H1 (cell line): Measurements from ENCODE around the gene ZBTB18. TPM values are rescaled to one million over a fixed set of nuclear protein-coding genes. Genes with fewer than 3 reads are reported as not detected.

Experiments used
- CTCF ChIA-PET: fragments of 300-600 bp; sonication (Branson Sonifier 250); formaldehyde crosslinking; loops from one replicate; lab custom pipeline; 2021; ENCODE audit not compliant: partially characterized antibody; lab: Charles Lee
- POLR2A ChIA-PET: fragments of 300-600 bp; sonication (Branson Sonifier 250); formaldehyde crosslinking; loops from one replicate; lab custom pipeline; 2021; ENCODE audit warnings: inconsistent platforms; ENCODE audit not compliant: partially characterized antibody; lab: Charles Lee
- DNase-seq, 2 experiments: peaks; one replicate each; pipeline versions ENCODE4 v3.0.0 to v3.0.0-alpha.2; 2010 to 2022; ENCODE audit warnings: low spot score in 2 of 2, low read depth in 1 of 2, mixed read lengths in 1 of 2
- FAIRE-seq: peaks from 2 replicates; lab custom pipeline; 2011; peaks lifted over from hg19 to GRCh38; lab: Jason Lieb, UNC
- H2AFZ ChIP-seq: 2 replicates; pipeline ENCODE4 v1.8.1; 2012; ENCODE audit warnings: low read length, inconsistent platforms
- H2AK5ac ChIP-seq: 2 replicates; pipeline ENCODE4 v1.6.1; 2013; ENCODE audit warnings: low read depth, low read length
- H2BK120ac ChIP-seq: replicated peaks from 2 replicates; pipeline ENCODE3; 2013; ENCODE audit warnings: low read depth, low read length, inconsistent platforms
- H2BK12ac ChIP-seq: 2 replicates; pipeline ENCODE4 v1.6.1; 2013; ENCODE audit warnings: low read depth, low read length
- H2BK15ac ChIP-seq: 2 replicates; pipeline ENCODE4 v1.6.1; 2013; ENCODE audit warnings: low read length
- H2BK20ac ChIP-seq: 2 replicates; pipeline ENCODE4 v1.6.1; 2013; ENCODE audit warnings: low read length
- H2BK5ac ChIP-seq: 2 replicates; pipeline ENCODE4 v1.6.1; 2013; ENCODE audit warnings: low read depth, low read length
- H3K14ac ChIP-seq: 2 replicates; pipeline ENCODE4 v1.6.1; 2013; ENCODE audit warnings: inconsistent platforms; ENCODE audit not compliant: insufficient read length
- H3K18ac ChIP-seq: 2 replicates; pipeline ENCODE4 v1.6.1; 2013; ENCODE audit warnings: low read length; ENCODE audit errors: extremely low read depth
- H3K23ac ChIP-seq: 2 replicates; pipeline ENCODE4 v1.6.1; 2013; ENCODE audit warnings: inconsistent platforms; ENCODE audit not compliant: insufficient read length
- H3K23me2 ChIP-seq: 2 replicates; pipeline ENCODE4 v1.6.1; 2013; ENCODE audit warnings: low read depth, low read length
- H3K27ac ChIP-seq: 2 replicates; pipeline ENCODE4 v1.6.1; 2011; ENCODE audit warnings: low read depth, low read length, inconsistent platforms
- H3K27me3 ChIP-seq, 4 experiments: replicated peaks in 1 of 4; 1 replicate in 1 of 4; 2 replicates in 3 of 4; pipeline versions ENCODE4 v1.6.1 to v1.8.1; 2011 to 2013; ENCODE audit warnings: low read length in 3 of 4, mild to moderate bottlenecking in 3 of 4, inconsistent platforms in 2 of 4, mixed read lengths in 2 of 4, moderate library complexity in 1 of 4; ENCODE audit not compliant: control insufficient read depth in 3 of 4, insufficient read depth in 3 of 4; ENCODE audit errors: extremely low read depth in 1 of 4
- H3K36me3 ChIP-seq, 4 experiments: 2 replicates each; pipeline versions ENCODE4 v1.6.1 to v1.8.1; 2011 to 2013; ENCODE audit warnings: mild to moderate bottlenecking in 4 of 4, low read length in 3 of 4, moderate library complexity in 2 of 4, control low read depth in 1 of 4, inconsistent platforms in 1 of 4; ENCODE audit not compliant: insufficient read depth in 4 of 4, control insufficient read depth in 2 of 4
- H3K4ac ChIP-seq: replicated peaks from 2 replicates; pipeline ENCODE3; 2013; ENCODE audit warnings: low read length, low read depth, mixed read lengths, inconsistent platforms; ENCODE audit not compliant: insufficient read length
- H3K4me1 ChIP-seq, 4 experiments: replicated peaks in 1 of 4; 1 replicate in 1 of 4; 2 replicates in 3 of 4; pipeline versions ENCODE4 v1.6.1 to v1.8.1; 2011 to 2013; ENCODE audit warnings: low read length in 3 of 4, inconsistent platforms in 2 of 4, mixed read lengths in 1 of 4; ENCODE audit not compliant: insufficient read depth in 4 of 4, control insufficient read depth in 3 of 4
- H3K4me2 ChIP-seq, 2 experiments: 2 replicates each; pipeline versions ENCODE4 v1.6.1 to v1.8.1; 2011 to 2013; ENCODE audit warnings: low read depth in 2 of 2, low read length in 2 of 2, control low read depth in 1 of 2, inconsistent platforms in 1 of 2, mild to moderate bottlenecking in 1 of 2; ENCODE audit not compliant: insufficient read depth in 1 of 2
- H3K4me3 ChIP-seq, 4 experiments: fragments of 200-600, 300-600 bp in 1 of 4; sonication (generic), shearing (Covaris generic), sonication (Bioruptor Twin) in 1 of 4; 2 replicates each; pipeline versions ENCODE4 v1.5.1 to v1.8.1; 2011 to 2016; ENCODE audit warnings: low read length in 4 of 4, low read depth in 3 of 4, control low read depth in 2 of 4, inconsistent platforms in 2 of 4, mild to moderate bottlenecking in 2 of 4, mixed read lengths in 1 of 4, moderate library complexity in 1 of 4; ENCODE audit not compliant: insufficient read depth in 2 of 4; ENCODE audit errors: extremely low read depth in 1 of 4
- H3K56ac ChIP-seq: replicated peaks from 2 replicates; pipeline ENCODE3; 2013; ENCODE audit warnings: low read depth, mild to moderate bottlenecking, mixed read lengths, low read length, inconsistent platforms; ENCODE audit not compliant: insufficient read length
- H3K79me1 ChIP-seq: 2 replicates; pipeline ENCODE4 v1.6.1; 2013; ENCODE audit warnings: low read depth, low read length, control low read depth
- H3K79me2 ChIP-seq, 2 experiments: 2 replicates each; pipeline versions ENCODE4 v1.6.1 to v1.8.1; 2012 to 2013; ENCODE audit warnings: low read length in 2 of 2, mild to moderate bottlenecking in 2 of 2, inconsistent platforms in 1 of 2; ENCODE audit not compliant: insufficient read depth in 2 of 2, control insufficient read depth in 1 of 2
- H3K9ac ChIP-seq, 4 experiments: replicated peaks in 1 of 4; 1 replicate in 1 of 4; 2 replicates in 3 of 4; pipeline versions ENCODE4 v1.6.1 to v1.8.1; 2011 to 2013; ENCODE audit warnings: low read depth in 3 of 4, low read length in 3 of 4, control low read depth in 2 of 4, mild to moderate bottlenecking in 2 of 4, moderate library complexity in 2 of 4, inconsistent platforms in 1 of 4; ENCODE audit errors: extremely low read depth in 1 of 4
- H3K9me3 ChIP-seq, 2 experiments: 2 replicates each; pipeline versions ENCODE4 v1.6.1 to v1.8.1; 2012 to 2013; ENCODE audit warnings: mild to moderate bottlenecking in 2 of 2, moderate library complexity in 2 of 2, control low read depth in 1 of 2, inconsistent platforms in 1 of 2, low read depth in 1 of 2, low read length in 1 of 2, mixed read lengths in 1 of 2; ENCODE audit not compliant: insufficient read depth in 2 of 2
- H4K20me1 ChIP-seq, 2 experiments: replicated peaks in 1 of 2; 2 replicates each; pipeline versions ENCODE3 to v1.8.1; 2011 to 2013; ENCODE audit warnings: inconsistent platforms in 2 of 2, low read length in 2 of 2, mild to moderate bottlenecking in 1 of 2; ENCODE audit not compliant: insufficient read depth in 2 of 2, control insufficient read depth in 1 of 2
- H4K5ac ChIP-seq: 2 replicates; pipeline ENCODE4 v1.6.1; 2013; ENCODE audit warnings: low read length, low read depth, mixed read lengths, inconsistent platforms; ENCODE audit not compliant: insufficient read length
- H4K8ac ChIP-seq: 2 replicates; pipeline ENCODE4 v1.8.0; 2013; ENCODE audit warnings: mild to moderate bottlenecking, moderate library complexity, low read length, inconsistent platforms; ENCODE audit not compliant: insufficient read depth; ENCODE audit errors: extremely low read depth
- H4K91ac ChIP-seq: replicated peaks from 2 replicates; pipeline ENCODE3; 2013; ENCODE audit warnings: low read length, mixed read lengths, inconsistent platforms; ENCODE audit not compliant: insufficient read length
- CBX5 ChIP-seq: fragments of 300-800, 300-1000 bp; sonication (generic); IDR thresholded peaks from 2 replicates; pipeline ENCODE4 v1.7.1; 2016; ENCODE audit warnings: antibody characterized with exemption, low read length, low read depth
- CHD2 ChIP-seq: IDR thresholded peaks from 2 replicates; pipeline ENCODE4 v1.6.1; 2012; ENCODE audit warnings: low read length, improper control_type of control experiment
- EGR1 ChIP-seq: IDR thresholded peaks from 2 replicates; pipeline ENCODE4 v1.6.1; 2011; ENCODE audit warnings: low read depth, low read length, borderline replicate concordance
- GTF2F1 ChIP-seq: IDR thresholded peaks from 2 replicates; pipeline ENCODE4 v1.6.1; 2012; ENCODE audit warnings: low read depth, low read length, improper control_type of control experiment, borderline replicate concordance
- NANOG ChIP-seq: IDR thresholded peaks from 2 replicates; pipeline ENCODE4 v1.6.1; 2011; ENCODE audit warnings: low read length, low read depth, mild to moderate bottlenecking, inconsistent platforms; ENCODE audit not compliant: insufficient read depth, poor library complexity, severe bottlenecking
- SIRT6 ChIP-seq: IDR thresholded peaks from one replicate; pipeline ENCODE4 v1.7.1; 2012; ENCODE audit warnings: low read length, inconsistent platforms
- SP1 ChIP-seq: IDR thresholded peaks from 2 replicates; pipeline ENCODE4 v1.6.1; 2011; ENCODE audit warnings: low read depth, low read length
- SP4 ChIP-seq: IDR thresholded peaks from 2 replicates; pipeline ENCODE4 v1.6.1; 2012; ENCODE audit warnings: low read length, inconsistent platforms
- SUZ12 ChIP-seq: fragments of 200-600 bp; sonication (generic); IDR thresholded peaks from 2 replicates; pipeline ENCODE4 v1.6.1; 2012; ENCODE audit warnings: mild to moderate bottlenecking, inconsistent platforms, low read length, moderate library complexity, mixed read lengths
- TBP ChIP-seq: IDR thresholded peaks from 2 replicates; pipeline ENCODE4 v1.6.1; 2011; ENCODE audit warnings: low read depth, low read length, improper control_type of control experiment
- ZNF274 ChIP-seq: IDR thresholded peaks from 2 replicates; pipeline ENCODE4 v1.7.0; 2012; ENCODE audit warnings: low read length, borderline replicate concordance; ENCODE audit errors: extremely low read depth
- WGBS, 2 experiments: shearing (Covaris generic) in 1 of 2; methylation state at CpG; one replicate each; pipeline versions ENCODE4 v1.1.6 to v1.1.7; 2013 to 2015; ENCODE audit warnings: low lambda C conversion rate in 2 of 2, mixed read lengths in 2 of 2, inconsistent platforms in 1 of 2, low coverage in 1 of 2, missing lambda C conversion rate in 1 of 2; ENCODE audit not compliant: insufficient replicate concordance in 2 of 2, insufficient coverage in 1 of 2, insufficient read length in 1 of 2; ENCODE audit errors: extremely low coverage in 1 of 2, missing lambda C conversion rate in 1 of 2; 5-methylcytosine and 5-hydroxymethylcytosine counted together
- polyA plus RNA-seq, 7 experiments: library from polyadenylated mRNA; depleted of rRNA in 3 of 7; stranded (reverse) in 5 of 7; unstranded in 2 of 7; fragments of >200 nt in 5 of 7; fragments of 200-250 nt in 2 of 7; gene quantifications; 1 replicate in 5 of 7; 2 replicates in 1 of 7; 4 replicates in 1 of 7; pipeline versions ENCODE4 v1.2.1 to v1.2.3, GENCODE V29; 2011 to 2013; ENCODE audit warnings: missing spikeins in 2 of 7, mixed read lengths in 2 of 7
- total RNA-seq: library from RNA; stranded (reverse); fragmentation: NEBNext Ultra II Directional; extraction: Animal tissue kit (Norgen Biotek cat#: 25700); gene quantifications from 2 replicates; pipeline ENCODE4 v1.2.1, GENCODE V29; 2021

The ZBTB18 gene
- total and polyA plus RNA-seq, 2 of the 8 experiments (the other 6 are each of a cell fraction or from before 2014, with no cell fraction given): 8.5 to 14.4 TPM

DNA sequence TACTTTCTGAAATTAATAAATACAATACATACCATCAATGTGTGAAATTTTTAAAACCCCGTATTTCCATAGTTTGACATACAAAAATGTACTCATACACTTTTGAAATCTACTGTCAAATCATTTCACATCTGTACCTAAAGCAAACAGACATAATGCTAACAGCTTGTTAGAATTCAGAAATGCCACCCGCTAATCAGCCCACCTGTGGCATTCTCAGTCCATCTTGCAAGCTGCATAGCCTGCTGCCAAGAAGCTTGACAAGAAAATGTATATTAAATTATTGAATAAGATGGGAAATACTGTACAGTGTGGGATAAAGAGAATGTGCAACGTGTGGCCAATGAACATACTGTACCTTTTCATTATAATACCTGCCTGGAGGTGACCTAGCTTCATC lies 55.1 kb downstream of the ZBTB18 start:
- no peaks in the 10 kb centered on the region for H3K79me1 ChIP-seq
- H2BK20ac ChIP-seq: no peak overlapping the region
- H3K4me3 ChIP-seq: no peak overlapping the region
- DNase-seq (no peak), FAIRE-seq (no peak)
- no peaks in the 10 kb centered on the region for H3K9me3 ChIP-seq
- H4K8ac ChIP-seq: no peak overlapping the region
- no peak overlapping the region for H4K91ac ChIP-seq
- no peaks in the 10 kb centered on the region for H3K36me3 ChIP-seq
- no peak overlapping the region for H3K14ac ChIP-seq
- POLR2A ChIA-PET: no interaction called here
- H2BK120ac ChIP-seq: no peak overlapping the region
- H2BK12ac ChIP-seq: no peak overlapping the region
- no peak overlapping the region for H3K4me2 ChIP-seq
- H2BK15ac ChIP-seq: no peak overlapping the region
- H3K27ac ChIP-seq: no peak overlapping the region
- no peak overlapping the region for H3K9ac ChIP-seq
- WGBS, 2 experiments: 88% methylated on average over 3 of the region's 3 CpGs; no CpG with 5 or more reads in 1 of the 2 experiments
- no peak overlapping the region for H2AK5ac ChIP-seq
- H4K5ac ChIP-seq: no peak overlapping the region
- no peak overlapping the region for H3K23ac ChIP-seq
- TF ChIP-seq CHD2: no peak
- TF ChIP-seq SP4: no peak
- TF ChIP-seq NANOG: no peak
- no peak for TF ChIP-seq EGR1
- TF ChIP-seq SUZ12: no peak
- TF ChIP-seq TBP: no peak
- TF ChIP-seq SP1: no peak
- no peak for TF ChIP-seq CBX5
- no peak for TF ChIP-seq ZNF274
- TF ChIP-seq SIRT6: no peak
- TF ChIP-seq GTF2F1: no peak
- no peaks in the 10 kb centered on the region for H3K27me3 ChIP-seq
- H3K23me2 ChIP-seq: no peaks in the 10 kb centered on the region
- no peak overlapping the region for H2AFZ ChIP-seq
- CTCF ChIA-PET: interaction anchor here (1.0 to 1.9 kb wide), 3 partner anchors 161 to 398 kb away, joined by 3 to 6 read pairs (median 5); no protein-coding TSS in a partner anchor
- H3K79me2 ChIP-seq: no peaks in the 10 kb centered on the region
- H2BK5ac ChIP-seq: no peak overlapping the region
- H4K20me1 ChIP-seq: no peaks in the 10 kb centered on the region
- H3K56ac ChIP-seq: no peak overlapping the region
- H3K4me1 ChIP-seq: no peaks in the 10 kb centered on the region
- H3K4ac ChIP-seq: no peak overlapping the region
- no peak overlapping the region for H3K18ac ChIP-seq
